H1 (cell line): ENCODE measurements around the gene P2RX7. TPM values are rescaled to one million over a fixed set of nuclear protein-coding genes. Genes with fewer than 3 reads are reported as not detected.

ENCODE experiments used
- BCL11A ChIP-seq, 2 experiments: IDR thresholded peaks; one replicate each; pipeline ENCODE4 v1.6.1; 2011; ENCODE audit warnings: low read depth in 2 of 2, low read length in 2 of 2, mild to moderate bottlenecking in 2 of 2
- CBX8 ChIP-seq: fragments of 300-800, 300-1000 bp; sonication (generic); IDR thresholded peaks from 2 replicates; pipeline ENCODE4 v1.7.1; 2016; ENCODE audit warnings: low read depth, low read length, borderline replicate concordance
- EGR1 ChIP-seq: IDR thresholded peaks from 2 replicates; pipeline ENCODE4 v1.6.1; 2011; ENCODE audit warnings: low read depth, low read length, borderline replicate concordance
- KDM1A ChIP-seq: fragments of 200-600, 300-600 bp; sonication (generic); IDR thresholded peaks from 2 replicates; pipeline ENCODE4 v1.7.1; 2016; ENCODE audit warnings: mild to moderate bottlenecking, low read length, borderline replicate concordance
- KDM5A ChIP-seq: fragments of 200-600 bp; IDR thresholded peaks from 2 replicates; pipeline ENCODE4 v1.7.1; 2012; ENCODE audit warnings: mild to moderate bottlenecking, low read length, inconsistent platforms, mixed read lengths
- RBBP5 ChIP-seq: IDR thresholded peaks from 2 replicates; pipeline ENCODE4 v1.7.1; 2012; ENCODE audit warnings: low read depth, mild to moderate bottlenecking, inconsistent platforms, low read length, moderate library complexity, borderline replicate concordance
- polyA plus RNA-seq, 7 experiments: library from polyadenylated mRNA; depleted of rRNA in 3 of 7; stranded (reverse) in 5 of 7; unstranded in 2 of 7; fragments of >200 nt in 5 of 7; fragments of 200-250 nt in 2 of 7; gene quantifications; 1 replicate in 5 of 7; 2 replicates in 1 of 7; 4 replicates in 1 of 7; pipeline versions ENCODE4 v1.2.1 to v1.2.3, GENCODE V29; 2011 to 2013; ENCODE audit warnings: missing spikeins in 2 of 7, mixed read lengths in 2 of 7
- total RNA-seq: library from RNA; stranded (reverse); fragmentation: NEBNext Ultra II Directional; extraction: Animal tissue kit (Norgen Biotek cat#: 25700); gene quantifications from 2 replicates; pipeline ENCODE4 v1.2.1, GENCODE V29; 2021

The P2RX7 gene
- total and polyA plus RNA-seq, 2 of the 8 experiments (the other 6 are each of a cell fraction or from before 2014, with no cell fraction given) = 0.38 to 0.56 TPM

DNA sequence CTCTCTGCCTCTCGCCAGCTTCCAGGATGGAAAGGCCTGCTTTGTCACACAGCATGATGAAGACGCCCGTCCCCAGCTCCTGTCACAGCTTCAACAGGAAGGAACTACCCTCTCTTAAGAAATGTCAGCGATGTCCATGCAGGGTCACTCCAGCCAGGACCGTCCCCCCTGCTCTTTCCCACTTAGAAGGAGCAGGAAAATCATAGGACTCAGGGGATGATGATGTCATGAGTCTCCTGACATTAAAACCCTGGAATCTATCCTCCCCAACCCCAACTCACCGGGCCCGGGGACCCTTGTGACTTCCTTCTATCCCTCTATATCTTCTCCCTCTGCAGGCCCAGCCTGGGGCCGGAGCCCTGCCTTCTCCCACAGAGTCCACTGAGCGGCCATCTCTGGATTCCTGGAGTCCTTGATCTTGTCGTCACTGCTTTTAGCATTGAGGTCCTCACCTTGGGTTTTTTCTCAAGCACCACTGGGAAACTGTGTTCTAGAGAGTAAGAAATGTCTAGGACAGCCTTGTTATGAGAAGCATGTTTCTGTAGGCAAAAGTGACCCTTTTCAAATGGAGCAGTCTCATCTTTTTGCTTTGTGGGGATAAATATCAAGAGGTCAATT is 42.8 kb upstream of the P2RX7 start (continued):
- TF ChIP-seq BCL11A (IDR thresholded peaks at IDR 0.05; ENCODE audit: low read depth in 2 of 2, low read length in 2 of 2) = no peak
- no peak for TF ChIP-seq CBX8
- TF ChIP-seq RBBP5 = no peak
- TF ChIP-seq KDM1A = no peak
- no peak for TF ChIP-seq KDM5A
- TF ChIP-seq EGR1 = no peak
